ENCODE results near the gene EPS8L2.

The EPS8L2 gene

DNA sequence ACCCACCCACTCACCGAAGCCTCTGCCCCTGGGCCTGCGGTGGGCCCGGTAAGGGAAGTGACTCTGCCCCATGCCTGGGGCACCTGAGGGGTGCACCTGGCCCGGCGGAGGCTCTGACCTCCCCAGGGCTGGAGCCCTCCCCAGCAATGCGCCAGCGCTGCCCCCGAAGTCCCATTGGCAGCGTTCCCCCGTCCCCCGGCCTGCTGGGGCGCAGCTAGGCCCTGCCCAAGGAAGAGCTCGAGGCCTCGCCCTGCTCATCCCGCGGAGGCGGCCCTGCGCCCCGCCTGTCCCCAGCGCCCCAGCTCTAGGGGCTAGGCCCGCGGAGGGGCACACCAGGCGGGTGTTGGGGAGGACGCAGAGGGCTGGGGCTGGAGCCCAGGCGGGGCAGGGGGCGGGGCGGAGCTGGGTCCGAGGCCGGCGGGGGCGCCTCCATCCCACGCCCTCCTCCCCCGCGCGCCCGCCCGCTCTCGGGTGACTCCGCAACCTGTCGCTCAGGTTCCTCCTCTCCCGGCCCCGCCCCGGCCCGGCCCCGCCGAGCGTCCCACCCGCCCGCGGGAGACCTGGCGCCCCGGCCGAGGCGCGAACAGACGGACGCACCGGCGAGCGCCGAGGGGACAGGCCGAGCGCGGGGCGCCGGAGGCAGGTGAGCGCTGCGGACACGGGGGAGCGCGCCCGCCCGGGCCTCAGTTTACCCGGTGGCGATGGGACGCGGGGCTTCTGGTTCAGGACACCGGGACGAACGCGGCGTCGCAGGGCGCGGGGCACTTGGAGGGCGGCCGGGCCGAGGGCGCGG lies at the start of gene EPS8L2:
Gene EPS8L2, plus strand, starts transcription at position 586 of the 793 bp plus-strand sequence. CDS start 3,177 bp downstream, outside the sequence.
- no peak for DNase-seq (ENCODE audit: low spot score)

DNA sequence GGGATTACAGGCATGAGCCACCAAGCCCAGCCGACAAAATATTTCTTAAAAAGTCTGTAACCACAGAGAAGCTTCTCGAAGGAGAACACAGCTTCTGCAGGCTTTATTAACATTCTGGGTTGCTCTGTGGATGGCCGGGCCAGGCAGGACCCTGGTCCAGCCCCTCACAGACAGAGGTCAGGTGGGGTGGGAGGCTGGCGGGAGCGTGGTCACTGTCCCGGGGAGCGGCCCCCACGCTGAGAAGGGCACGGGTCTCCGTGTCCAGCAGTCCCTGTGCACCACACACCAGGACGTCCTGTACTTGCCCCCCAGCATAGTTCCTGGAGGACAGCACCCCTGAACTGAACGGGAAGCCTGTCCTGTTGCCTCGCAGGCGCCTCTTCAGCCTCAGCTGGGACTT lies 49.6 kb upstream of the EPS8L2 start:
- no peak for DNase-seq (ENCODE audit: low spot score)

DNA sequence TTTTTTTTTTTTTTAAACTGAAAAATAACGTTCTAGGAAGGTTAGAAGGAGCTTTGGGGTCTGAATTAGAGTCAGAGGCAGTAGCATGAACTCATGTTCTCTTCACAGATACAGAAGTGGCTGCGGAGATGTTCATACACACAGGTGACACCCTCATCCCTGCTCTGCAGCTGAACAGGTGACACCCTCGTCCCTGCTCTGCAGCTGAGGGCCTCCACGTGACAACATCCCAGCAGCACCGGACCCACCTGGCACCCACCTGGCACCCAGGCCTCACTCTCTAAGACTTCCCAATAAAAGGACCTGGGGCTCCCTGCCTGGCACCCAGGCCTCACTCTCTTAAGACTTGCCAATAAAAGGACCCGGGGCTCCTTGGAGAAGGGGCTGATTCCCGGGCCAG lies 49.2 kb upstream of the EPS8L2 start:
- DNase-seq (ENCODE audit: low spot score): no peak

DNA sequence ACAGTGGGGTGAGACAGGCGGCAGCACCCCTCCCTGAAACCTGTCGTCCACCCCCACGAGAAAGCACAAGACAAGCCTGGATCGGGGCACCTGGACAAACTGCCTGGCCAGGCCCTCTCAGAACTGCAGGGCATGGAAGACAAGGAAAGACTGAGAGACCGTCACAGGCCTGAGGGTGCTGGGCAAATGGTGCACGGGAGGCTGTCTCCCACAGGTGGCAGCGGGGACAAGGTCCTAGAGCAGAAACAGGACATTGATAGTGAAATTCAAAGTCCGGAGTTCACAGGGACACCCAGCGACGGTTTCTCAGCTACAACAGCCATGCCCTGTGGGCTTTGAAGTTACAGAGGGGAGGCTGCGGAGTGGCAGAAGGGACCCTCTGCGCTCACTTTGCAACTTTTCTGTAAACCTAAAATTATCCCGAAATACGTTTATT lies 48.3 kb upstream of the EPS8L2 start:
- DNase-seq (ENCODE audit: low spot score): no peak

DNA sequence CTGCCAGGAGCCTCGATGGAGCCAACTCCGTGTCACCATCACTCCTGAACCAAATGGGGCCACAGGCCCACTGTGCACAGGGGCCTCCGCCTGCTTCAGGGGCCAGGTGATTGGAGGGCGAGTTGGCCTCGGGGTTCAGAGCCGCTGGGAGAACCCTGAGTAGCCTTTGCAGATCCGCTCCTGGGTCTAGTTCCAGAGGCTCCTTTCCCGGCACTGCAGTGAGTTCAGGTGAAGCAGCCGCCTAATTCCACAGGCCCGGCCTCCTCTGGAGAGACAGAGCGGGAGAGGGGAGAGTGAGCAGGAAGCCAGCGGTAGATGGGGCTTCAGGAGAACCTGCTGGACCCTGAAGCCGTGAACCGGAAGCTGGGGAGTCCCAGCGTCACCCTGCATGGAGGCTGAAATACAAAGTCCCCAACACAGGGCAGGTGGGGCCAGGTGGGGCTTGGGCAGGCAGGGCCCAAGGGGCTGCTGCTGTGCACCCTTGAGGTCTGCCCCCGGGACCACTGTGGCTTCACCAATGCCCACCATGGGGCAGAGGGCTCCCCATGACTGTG lies 46.4 kb upstream of the EPS8L2 start:
- DNase-seq (ENCODE audit: low spot score): no peak

DNA sequence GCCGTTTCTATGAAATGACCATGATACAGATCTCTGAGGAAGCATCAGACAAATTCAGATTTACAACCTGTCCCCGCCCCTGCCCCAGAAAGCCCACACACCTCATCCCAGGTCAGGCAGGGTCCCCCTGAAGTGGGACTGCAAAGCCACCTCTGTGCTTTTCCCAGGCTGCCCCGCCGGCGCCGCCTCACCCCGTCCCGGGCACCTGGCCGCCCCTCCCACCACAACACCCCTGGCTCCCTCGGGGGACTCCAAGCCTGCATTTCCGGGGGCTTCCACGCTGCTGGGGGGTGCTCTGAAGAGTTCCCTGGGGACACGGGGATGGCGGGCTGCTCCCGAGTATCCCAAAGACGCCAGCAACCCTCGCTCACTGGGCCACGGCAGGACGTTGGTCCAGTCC lies 45.8 kb upstream of the EPS8L2 start:
- DNase-seq (ENCODE audit: low spot score): no peak

DNA sequence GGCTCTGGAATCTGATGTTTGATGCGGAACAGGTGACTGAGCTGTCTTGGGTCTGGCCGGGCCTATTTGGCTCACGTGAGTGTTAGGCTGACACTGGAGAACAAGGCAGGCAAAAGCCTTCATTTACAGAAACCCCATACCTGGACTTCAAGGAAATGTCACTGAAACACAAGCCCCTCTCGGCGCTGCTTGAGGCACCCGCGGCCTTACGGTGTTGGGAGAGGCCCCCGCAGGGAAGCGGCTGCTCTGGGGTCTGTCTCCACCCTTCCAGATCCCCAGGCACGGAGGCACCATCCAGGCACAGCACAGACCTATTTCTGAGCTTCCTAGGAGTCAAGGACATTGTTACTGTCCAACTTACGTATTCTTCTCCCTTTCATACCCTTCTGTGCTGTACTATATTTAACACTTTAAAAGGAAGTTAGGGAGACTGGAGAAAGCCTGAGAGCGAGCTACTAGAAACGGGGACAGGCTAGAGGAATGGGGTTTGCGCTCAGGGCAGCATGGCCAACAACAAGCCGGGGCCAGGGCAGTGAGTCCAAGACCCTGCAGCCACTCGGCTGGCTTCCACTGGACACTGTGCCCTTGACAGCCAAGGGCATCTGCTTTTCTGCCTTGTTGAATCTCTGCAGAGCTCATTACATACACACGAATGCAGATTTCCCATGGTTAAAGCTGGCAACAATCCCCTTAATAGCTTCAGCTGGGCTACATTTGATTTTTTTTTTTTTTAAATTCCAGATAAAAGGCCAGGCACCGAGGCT lies 45.2 kb upstream of the EPS8L2 start:
- DNase-seq (ENCODE audit: low spot score): no peak

DNA sequence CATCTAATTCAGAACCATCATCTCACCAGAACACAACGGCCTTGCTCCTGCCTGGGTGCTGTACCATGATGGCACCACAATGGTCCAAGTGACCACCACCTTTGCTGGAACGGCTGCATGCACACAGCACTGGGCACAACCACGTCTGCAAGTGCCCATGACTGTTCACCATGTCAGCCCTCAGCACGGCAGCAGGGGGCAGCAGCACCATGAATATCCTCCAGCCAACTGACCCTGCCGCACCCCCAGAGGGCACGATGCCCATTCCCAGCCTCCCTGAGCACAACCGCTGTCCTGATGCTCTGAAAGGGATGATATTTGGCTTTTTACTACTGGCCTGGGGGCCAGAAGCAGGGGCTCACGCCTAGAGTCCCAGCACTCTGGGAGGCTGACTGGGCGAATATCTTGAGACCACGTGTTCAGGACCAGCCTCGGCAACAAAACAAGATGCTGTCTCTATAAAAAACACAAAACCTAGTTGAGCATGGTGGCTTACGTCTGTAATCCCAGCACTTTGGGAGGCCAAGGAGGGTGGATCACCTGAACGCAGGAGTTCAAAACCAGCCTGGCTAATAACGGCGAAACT lies 43.2 kb upstream of the EPS8L2 start:
- peak; percentile 73 for DNase-seq (ENCODE audit: low spot score)

DNA sequence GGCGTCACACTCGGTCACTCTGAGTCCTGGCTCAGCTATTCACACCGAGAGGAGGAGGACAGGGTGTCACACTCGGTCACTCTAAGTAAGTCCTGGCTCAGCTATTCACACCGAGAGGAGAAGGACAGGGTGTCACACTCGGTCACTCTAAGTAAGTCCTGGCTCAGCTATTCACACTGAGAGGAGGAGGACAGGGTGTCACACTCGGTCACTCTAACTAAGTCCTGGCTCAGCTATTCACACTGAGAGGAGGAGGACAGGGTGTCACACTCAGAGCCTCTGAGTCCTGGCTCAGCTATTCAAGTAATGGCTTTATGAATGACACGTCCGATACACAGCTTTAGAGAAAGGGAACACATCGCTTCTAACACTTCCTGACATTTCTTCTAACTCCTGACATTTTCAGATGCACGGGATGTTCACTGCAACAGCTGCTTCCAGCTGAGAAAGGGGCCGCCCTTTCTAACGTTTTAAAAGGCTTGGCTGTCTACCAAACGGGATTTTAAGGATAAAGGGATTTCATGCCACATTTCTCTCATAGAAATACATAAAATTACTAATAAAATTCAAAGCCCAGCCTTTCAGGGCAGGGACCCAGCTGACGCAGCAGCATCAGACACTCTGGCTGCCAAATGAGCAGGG lies 40.8 kb upstream of the EPS8L2 start:
- no peak for DNase-seq (ENCODE audit: low spot score)

DNA sequence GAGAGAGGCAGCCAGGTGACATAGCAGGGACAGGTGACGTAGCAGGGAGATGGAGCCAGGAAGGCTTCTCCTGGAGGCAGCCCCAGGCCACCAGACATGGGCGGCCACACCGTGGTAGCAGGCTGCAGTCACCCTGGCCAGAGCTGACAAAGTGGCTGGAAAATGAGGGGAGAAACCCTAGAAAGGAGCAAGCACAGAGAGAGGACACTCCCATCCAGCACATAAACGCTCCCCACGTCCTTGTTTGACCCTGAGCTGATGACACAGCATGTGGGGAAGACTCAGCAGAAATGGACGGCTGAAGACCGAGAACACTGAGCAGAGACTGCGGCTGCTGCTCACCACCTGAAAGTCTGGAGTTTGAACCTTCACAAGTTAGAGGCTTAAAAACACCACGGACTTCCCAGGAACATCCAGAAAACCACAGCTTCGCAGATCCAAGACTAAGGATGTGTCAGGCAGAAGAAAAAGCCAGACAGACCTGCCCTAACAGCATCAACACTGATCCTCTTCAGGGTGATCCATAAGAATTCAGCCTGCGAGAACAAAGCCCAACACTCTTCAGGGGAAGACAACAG lies 40.2 kb upstream of the EPS8L2 start:
- DNase-seq (ENCODE audit: low spot score): no peak

DNA sequence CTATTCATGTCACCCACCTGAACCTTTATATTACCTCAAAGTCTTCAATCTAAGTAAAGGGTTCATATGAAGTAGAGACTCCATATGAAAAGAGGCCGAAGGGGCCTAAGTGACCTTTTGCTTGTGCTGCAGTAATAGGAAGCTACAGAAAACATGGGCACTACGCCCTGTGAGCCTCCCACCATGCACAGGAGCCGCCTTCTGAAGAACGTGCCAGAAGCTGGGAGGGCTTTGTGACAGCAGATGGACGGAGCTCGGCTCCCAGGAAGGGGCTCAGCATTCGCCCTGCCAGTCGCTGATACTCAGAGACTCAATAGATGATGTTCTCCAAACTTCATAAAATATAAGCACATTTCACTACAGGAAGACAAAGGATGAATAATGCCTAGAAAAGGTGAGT lies 32.2 kb upstream of the EPS8L2 start:
- no peak for DNase-seq (ENCODE audit: low spot score)

DNA sequence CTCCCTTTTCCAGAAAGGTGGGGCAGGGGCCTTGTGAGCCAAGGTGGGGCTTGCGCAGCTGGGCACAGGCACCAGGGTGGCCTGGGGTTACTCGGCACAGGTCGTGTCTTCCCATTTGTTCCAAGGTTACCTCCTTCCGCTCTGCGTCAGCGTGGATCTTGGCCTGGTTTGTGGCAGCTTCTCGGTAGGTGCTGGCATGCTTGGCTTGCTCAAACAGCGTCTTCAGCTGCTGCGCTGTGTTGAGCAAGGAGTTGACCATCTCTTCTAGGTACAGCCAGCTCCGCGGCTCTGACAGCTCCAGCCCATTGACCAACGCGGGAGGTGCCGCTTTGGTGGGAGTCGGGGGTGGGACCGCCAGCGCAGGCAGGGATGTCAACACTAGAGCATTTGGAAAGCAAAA lies 31.6 kb upstream of the EPS8L2 start:
- no peak for DNase-seq (ENCODE audit: low spot score)

DNA sequence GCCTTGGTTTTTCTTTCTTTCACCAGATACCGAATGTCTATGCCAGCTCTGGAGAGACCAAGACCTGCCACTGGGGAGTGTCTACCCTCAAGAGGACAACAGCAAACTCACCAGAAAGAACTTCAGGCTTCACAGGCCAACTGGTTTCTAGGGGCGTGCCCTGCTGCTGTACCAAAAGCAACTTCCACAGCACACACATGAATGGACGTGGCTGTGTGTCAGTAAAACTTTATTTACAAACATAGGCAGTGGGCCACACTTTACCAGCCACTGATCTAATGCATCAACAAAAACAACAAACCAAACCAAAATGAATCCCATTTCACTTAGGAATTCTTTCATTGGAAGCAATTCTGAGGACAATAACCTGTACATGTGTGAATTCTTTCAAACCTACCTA lies 27.7 kb upstream of the EPS8L2 start:
- no peak for DNase-seq (ENCODE audit: low spot score)

DNA sequence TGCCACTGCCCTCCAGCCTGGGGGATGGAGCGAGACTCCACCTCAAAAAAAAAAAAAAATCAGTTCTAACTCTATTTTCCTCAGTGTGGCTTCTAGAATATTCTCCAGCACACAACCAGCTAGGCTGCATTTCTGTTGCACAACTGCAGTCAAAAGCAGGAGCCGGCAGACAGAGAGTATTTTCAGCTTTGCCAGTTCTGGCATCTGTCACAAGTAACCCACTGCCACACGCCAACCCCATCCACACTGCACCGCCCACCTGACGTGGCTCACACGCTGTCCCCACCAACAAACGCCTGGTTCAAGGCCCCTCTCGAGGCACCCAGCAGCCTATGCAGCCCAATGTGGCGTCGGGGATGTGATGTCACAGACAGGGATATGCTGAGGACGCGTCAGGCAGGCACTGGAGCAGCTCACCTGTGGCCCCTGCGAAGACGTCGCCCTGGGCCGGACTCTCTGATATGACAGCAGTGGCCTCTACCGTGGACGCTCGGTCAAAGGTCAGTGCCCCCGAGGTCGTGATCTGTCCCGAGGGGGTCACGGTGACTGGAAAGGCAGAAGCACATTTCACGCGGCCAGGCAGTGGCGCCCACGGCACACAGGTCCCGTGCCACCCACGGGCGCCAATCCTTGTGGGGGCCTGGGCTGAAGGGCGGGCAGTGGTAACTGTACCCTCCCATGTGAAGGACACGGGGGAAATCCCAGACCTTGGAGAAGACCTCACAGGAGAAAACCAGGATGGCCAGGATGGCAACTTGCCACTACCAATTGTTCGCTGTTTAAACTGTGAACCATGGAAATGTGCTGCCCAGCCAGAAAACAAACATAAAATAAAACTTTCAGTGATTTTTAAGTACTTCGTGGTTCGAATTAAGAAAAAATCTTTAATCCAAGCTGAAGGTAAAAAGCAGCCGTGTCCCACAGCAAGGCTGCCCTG lies 26.5 kb upstream of the EPS8L2 start:
- no peak for DNase-seq (ENCODE audit: low spot score)

DNA sequence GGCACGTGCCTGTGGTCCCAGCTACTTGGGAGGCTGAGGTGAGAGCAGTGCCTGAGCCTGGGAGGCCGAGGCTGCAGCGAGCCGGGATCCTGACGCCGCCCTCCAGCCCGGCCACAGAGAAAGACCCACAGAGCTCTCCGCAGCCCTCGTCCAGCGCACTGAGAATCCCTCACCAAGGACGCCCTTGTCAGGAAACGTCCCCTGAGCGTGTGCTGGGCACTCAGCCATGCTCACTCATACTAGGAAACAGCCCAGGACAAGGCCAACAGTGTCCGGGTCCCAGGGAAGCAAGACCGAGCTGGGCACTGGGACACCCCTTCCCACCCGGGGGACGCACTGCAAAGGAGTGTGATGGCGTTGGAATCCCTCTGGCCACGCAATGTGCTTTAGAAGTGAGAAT lies 25.6 kb upstream of the EPS8L2 start:
- DNase-seq (ENCODE audit: low spot score): no peak

DNA sequence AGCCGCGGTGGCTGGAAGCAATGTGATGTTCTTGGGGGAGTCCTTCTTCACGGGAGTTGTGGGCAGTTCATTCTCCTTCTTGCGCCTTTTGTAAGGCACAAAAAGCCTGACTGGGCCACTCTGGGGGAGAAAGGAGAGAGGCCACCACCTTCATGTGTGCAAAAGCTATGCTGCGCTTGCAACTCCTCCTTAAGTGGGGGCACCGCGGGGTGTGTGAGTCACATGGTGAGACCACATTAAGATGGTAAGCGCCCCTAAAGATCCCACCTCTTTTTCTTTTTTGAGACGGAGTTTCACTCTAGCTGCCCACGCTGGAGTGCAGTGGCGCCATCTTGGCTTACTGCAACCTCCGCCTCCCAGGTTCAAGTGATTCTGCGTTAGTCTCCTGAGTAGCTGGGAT lies 25.1 kb upstream of the EPS8L2 start:
- DNase-seq (ENCODE audit: low spot score): no peak

DNA sequence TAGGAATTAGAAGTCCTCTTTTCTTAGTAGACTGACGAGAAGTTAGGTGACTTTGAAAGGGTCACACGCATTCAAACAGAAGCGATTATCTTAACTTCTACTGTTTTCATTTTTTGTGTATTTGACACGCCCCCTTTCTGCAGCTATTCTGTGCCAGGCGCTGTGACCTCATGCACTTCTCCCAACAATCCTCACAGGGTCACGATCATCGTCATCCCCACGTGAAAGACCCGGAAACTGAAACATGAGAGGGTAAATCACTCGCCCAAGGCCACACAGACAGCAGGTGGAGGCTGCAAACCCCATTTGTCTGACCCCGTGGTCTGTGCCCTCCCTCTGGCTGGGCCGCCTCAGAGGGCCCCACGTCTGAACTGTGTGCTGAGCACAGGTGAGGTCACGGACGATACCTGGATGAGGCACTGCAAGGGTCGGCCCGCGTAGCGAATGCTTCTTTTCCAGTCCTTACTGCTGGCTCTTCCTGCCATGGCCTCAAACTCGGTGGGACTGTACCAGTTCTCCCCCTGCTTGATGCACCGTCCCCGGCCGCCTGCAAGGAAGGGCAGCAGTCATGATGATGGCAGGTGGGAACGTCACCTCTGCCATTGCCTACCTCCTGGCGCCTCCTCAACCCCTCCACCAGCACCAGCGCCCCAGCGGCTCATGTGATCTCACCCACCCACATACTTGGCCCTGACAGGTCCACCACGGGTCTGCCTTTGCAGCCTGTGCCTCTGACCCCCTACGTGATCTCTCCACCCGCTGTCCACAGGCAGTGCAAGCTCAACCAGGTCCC lies 19.4 kb upstream of the EPS8L2 start:
- DNase-seq (ENCODE audit: low spot score): no peak

DNA sequence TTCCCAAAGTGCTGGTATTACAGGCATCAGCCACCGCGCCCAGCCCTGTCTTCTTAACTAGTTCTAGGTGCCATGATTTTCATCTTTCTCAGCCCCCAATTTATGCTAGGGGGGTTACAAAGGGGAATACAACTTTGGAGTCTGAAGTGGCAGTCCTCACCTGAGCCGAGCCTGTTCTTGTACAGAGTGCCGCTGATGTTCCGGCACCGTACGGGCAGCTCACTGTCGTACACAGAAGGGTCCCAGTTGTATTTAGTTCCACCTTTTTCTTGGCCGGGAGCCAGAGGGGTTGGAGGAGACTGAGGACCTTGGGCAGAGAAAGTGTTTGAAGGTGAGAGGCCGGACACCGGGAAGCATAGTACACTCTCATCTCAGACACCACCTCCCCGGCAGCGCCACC lies 18.3 kb upstream of the EPS8L2 start:
- no peak for DNase-seq (ENCODE audit: low spot score)

DNA sequence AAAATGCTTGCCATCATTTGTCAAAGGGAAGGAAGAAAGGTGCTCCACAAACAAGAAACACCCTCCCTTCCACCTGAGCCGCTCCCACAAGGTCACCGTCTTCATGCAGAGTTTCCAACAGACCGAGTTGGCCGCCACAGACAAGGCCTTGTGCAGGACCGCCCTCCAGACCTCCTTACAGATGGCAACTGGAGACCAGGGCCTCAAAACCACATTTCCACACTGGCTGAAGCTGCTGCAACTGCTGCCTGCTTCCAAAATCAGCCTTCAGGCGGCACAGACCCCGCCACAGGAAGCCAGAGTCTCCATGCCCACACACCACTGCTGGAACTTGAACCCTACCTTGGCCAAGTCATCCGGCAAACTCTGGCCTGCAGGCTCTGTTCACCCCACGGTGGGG lies 17.4 kb upstream of the EPS8L2 start:
- DNase-seq (ENCODE audit: low spot score): no peak

DNA sequence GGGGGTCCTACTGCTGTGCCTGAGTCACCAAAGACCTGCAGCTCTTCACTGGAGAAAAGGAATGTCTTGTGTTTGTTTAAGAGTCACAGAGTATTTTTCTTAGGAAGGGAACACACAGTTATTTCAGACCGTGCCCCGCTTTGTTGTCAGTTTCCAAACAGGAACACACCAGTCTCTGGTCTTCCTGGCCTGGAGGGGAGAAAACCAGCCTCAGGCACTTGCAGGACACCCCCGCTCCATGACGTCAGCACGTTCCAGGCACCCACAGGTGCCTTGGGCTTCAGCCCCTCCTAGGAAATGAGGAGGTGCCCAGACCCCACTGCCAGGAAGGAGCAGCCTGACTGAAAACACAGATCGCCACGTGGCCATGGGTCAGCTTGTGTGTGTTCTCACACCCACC lies 16.4 kb upstream of the EPS8L2 start:
- no peak for DNase-seq (ENCODE audit: low spot score)
